Measurements from ENCODE around the gene NKX1-2.

The NKX1-2 gene

GRCh38 chr10:124414076-124414475 is 35.8 kb downstream of the NKX1-2 start:
- no peak for DNase-seq

GRCh38 chr10:124409696-124410095 is 40.1 kb downstream of the NKX1-2 start:
- no peak for DNase-seq

GRCh38 chr10:124408357-124408756 is 41.5 kb downstream of the NKX1-2 start:
- DNase-seq, result no peak

- DNase-seq, result no peak
Observed at GRCh38 chr10:124407456-124407855, 42.4 kb downstream of the NKX1-2 start.

- DNase-seq, result peak; percentile 75 to 95
Observed at GRCh38 chr10:124403548-124403947, 46.3 kb downstream of the NKX1-2 start.

GRCh38 chr10:124402273-124402672 is 47.6 kb downstream of the NKX1-2 start:
- DNase-seq, result no peak

GRCh38 chr10:124401633-124402032 is 48.2 kb downstream of the NKX1-2 start:
- no peak for DNase-seq

All from inflammatory macrophage treated with lipopolysaccharide for 1 hour (primary cell).